Measurements from ENCODE around the gene UBN1. TPM values are rescaled to one million over a fixed set of nuclear protein-coding genes. Genes with fewer than 3 reads are reported as not detected.

The UBN1 gene
- total RNA-seq, 1 experiment from 2014 or later = 32.8 TPM

- H3K27me3 ChIP-seq (ENCODE audit: control insufficient read depth, insufficient read depth, low read length) = no peaks in the 10 kb centered on the region
- H3K4me3 ChIP-seq (ENCODE audit: insufficient read depth, low read depth, low read length) = no peak overlapping the region
- no peak for DNase-seq
- peaks cover 44% of the 10 kb centered on the region for H3K36me3 ChIP-seq (replicated peaks; ENCODE audit: control insufficient read depth, insufficient read depth, low read length)
Observed at GRCh38 chr16:4832698-4833343, 14.5 kb upstream of the UBN1 start.

- DNase-seq = no peak
- H3K36me3 ChIP-seq (replicated peaks; ENCODE audit: control insufficient read depth, insufficient read depth, low read length) = peaks cover 43% of the 10 kb centered on the region
- H3K4me3 ChIP-seq (ENCODE audit: insufficient read depth, low read depth, low read length) = no peak overlapping the region
- H3K27me3 ChIP-seq (ENCODE audit: control insufficient read depth, insufficient read depth, low read length) = no peaks in the 10 kb centered on the region
Observed at GRCh38 chr16:4833584-4833983, 13.7 kb upstream of the UBN1 start.

- Histone ChIP-seq H3K36me3 (replicated peaks; ENCODE audit: control insufficient read depth, insufficient read depth, low read length) (peaks cover 33% of the 10 kb centered on the region), H3K4me3 (ENCODE audit: insufficient read depth, low read depth, low read length) (no peak overlapping the region), H3K27me3 (ENCODE audit: control insufficient read depth, insufficient read depth, low read length) (no peaks in the 10 kb centered on the region)
- no peak for DNase-seq
Observed at GRCh38 chr16:4836727-4837126, 10.6 kb upstream of the UBN1 start.

GRCh38 chr16:4837733-4838501, 9.4 kb upstream of the UBN1 start:
- no peak for DNase-seq
- no peaks in the 10 kb centered on the region for H3K27me3 ChIP-seq (ENCODE audit: control insufficient read depth, insufficient read depth, low read length)
- peaks cover 26% of the 10 kb centered on the region for H3K36me3 ChIP-seq (replicated peaks; ENCODE audit: control insufficient read depth, insufficient read depth, low read length)
- H3K4me3 ChIP-seq (ENCODE audit: insufficient read depth, low read depth, low read length) = no peak overlapping the region

- peaks cover 34% of the 10 kb centered on the region for H3K36me3 ChIP-seq (replicated peaks; ENCODE audit: control insufficient read depth, insufficient read depth, low read length)
- H3K27me3 ChIP-seq (ENCODE audit: control insufficient read depth, insufficient read depth, low read length) = no peaks in the 10 kb centered on the region
- DNase-seq = no peak
- H3K4me3 ChIP-seq (ENCODE audit: insufficient read depth, low read depth, low read length) = no peak overlapping the region
Observed at GRCh38 chr16:4839942-4840341, 7.3 kb upstream of the UBN1 start.

GRCh38 chr16:4840984-4841383, 6.3 kb upstream of the UBN1 start:
- Histone ChIP-seq H3K36me3 (replicated peaks; ENCODE audit: control insufficient read depth, insufficient read depth, low read length) (peaks cover 34% of the 10 kb centered on the region), H3K27me3 (ENCODE audit: control insufficient read depth, insufficient read depth, low read length) (no peaks in the 10 kb centered on the region), H3K4me3 (ENCODE audit: insufficient read depth, low read depth, low read length) (no peak overlapping the region)
- DNase-seq = no peak

GRCh38 chr16:4846503-4846900, 779 bp upstream of the UBN1 start:
- Histone ChIP-seq H3K36me3 (replicated peaks; ENCODE audit: control insufficient read depth, insufficient read depth, low read length) (peaks cover 17% of the 10 kb centered on the region), H3K4me3 (ENCODE audit: insufficient read depth, low read depth, low read length) (peak overlapping the region; percentile 94), H3K27me3 (ENCODE audit: control insufficient read depth, insufficient read depth, low read length) (no peaks in the 10 kb centered on the region)
- no peak for DNase-seq

- H3K36me3 ChIP-seq (replicated peaks; ENCODE audit: control insufficient read depth, insufficient read depth, low read length) = peaks cover 14% of the 10 kb centered on the region
- no peaks in the 10 kb centered on the region for H3K27me3 ChIP-seq (ENCODE audit: control insufficient read depth, insufficient read depth, low read length)
- peak overlapping the region; percentile 94 for H3K4me3 ChIP-seq (ENCODE audit: insufficient read depth, low read depth, low read length)
- DNase-seq = peak; percentile 81
Observed at GRCh38 chr16:4847774-4848587, 700 bp downstream of the UBN1 start.

- no peaks in the 10 kb centered on the region for H3K27me3 ChIP-seq (ENCODE audit: control insufficient read depth, insufficient read depth, low read length)
- no peak overlapping the region for H3K4me3 ChIP-seq (ENCODE audit: insufficient read depth, low read depth, low read length)
- H3K36me3 ChIP-seq (replicated peaks; ENCODE audit: control insufficient read depth, insufficient read depth, low read length) = peaks cover 5% of the 10 kb centered on the region
- DNase-seq = peak; percentile 46
Observed at GRCh38 chr16:4850211-4850610, 2.9 kb downstream of the UBN1 start.

- peaks cover 14% of the 10 kb centered on the region for H3K36me3 ChIP-seq (replicated peaks; ENCODE audit: control insufficient read depth, insufficient read depth, low read length)
- DNase-seq = no peak
- H3K27me3 ChIP-seq (ENCODE audit: control insufficient read depth, insufficient read depth, low read length) = no peaks in the 10 kb centered on the region
- H3K4me3 ChIP-seq (ENCODE audit: insufficient read depth, low read depth, low read length) = no peak overlapping the region
Observed at GRCh38 chr16:4852221-4852872, 5.1 kb downstream of the UBN1 start.

GRCh38 chr16:4855371-4855770, 8.1 kb downstream of the UBN1 start:
- Histone ChIP-seq H3K27me3 (ENCODE audit: control insufficient read depth, insufficient read depth, low read length) (no peaks in the 10 kb centered on the region), H3K4me3 (ENCODE audit: insufficient read depth, low read depth, low read length) (no peak overlapping the region), H3K36me3 (replicated peaks; ENCODE audit: control insufficient read depth, insufficient read depth, low read length) (peaks cover 35% of the 10 kb centered on the region)
- no peak for DNase-seq

- Histone ChIP-seq H3K27me3 (ENCODE audit: control insufficient read depth, insufficient read depth, low read length) (no peaks in the 10 kb centered on the region), H3K36me3 (replicated peaks; ENCODE audit: control insufficient read depth, insufficient read depth, low read length) (peaks cover 38% of the 10 kb centered on the region), H3K4me3 (ENCODE audit: insufficient read depth, low read depth, low read length) (no peak overlapping the region)
- no peak for DNase-seq
Observed at GRCh38 chr16:4855804-4856203, 8.5 kb downstream of the UBN1 start.

GRCh38 chr16:4859190-4859899, 12.1 kb downstream of the UBN1 start:
- Histone ChIP-seq H3K27me3 (ENCODE audit: control insufficient read depth, insufficient read depth, low read length) (no peaks in the 10 kb centered on the region), H3K4me3 (ENCODE audit: insufficient read depth, low read depth, low read length) (no peak overlapping the region), H3K36me3 (replicated peaks; ENCODE audit: control insufficient read depth, insufficient read depth, low read length) (peaks cover 42% of the 10 kb centered on the region)
- DNase-seq = no peak

GRCh38 chr16:4859900-4860255, 12.6 kb downstream of the UBN1 start:
- DNase-seq = no peak
- H3K36me3 ChIP-seq (replicated peaks; ENCODE audit: control insufficient read depth, insufficient read depth, low read length) = peaks cover 42% of the 10 kb centered on the region

More at GRCh38 chr16:4859900-4860255, 12.6 kb downstream of the UBN1 start:
- H3K27me3 ChIP-seq (ENCODE audit: control insufficient read depth, insufficient read depth, low read length) = no peaks in the 10 kb centered on the region
- no peak overlapping the region for H3K4me3 ChIP-seq (ENCODE audit: insufficient read depth, low read depth, low read length)

All from H7 (cell line).